ENCODE results near the gene TMEM100. TPM values are rescaled to one million over a fixed set of nuclear protein-coding genes. Genes with fewer than 3 reads are reported as not detected.

Gene TMEM100
- total and polyA plus RNA-seq, 2 donors (not counting 1 experiment from before 2014, with no cell fraction given): 1.7 to 2.2 TPM

DNA sequence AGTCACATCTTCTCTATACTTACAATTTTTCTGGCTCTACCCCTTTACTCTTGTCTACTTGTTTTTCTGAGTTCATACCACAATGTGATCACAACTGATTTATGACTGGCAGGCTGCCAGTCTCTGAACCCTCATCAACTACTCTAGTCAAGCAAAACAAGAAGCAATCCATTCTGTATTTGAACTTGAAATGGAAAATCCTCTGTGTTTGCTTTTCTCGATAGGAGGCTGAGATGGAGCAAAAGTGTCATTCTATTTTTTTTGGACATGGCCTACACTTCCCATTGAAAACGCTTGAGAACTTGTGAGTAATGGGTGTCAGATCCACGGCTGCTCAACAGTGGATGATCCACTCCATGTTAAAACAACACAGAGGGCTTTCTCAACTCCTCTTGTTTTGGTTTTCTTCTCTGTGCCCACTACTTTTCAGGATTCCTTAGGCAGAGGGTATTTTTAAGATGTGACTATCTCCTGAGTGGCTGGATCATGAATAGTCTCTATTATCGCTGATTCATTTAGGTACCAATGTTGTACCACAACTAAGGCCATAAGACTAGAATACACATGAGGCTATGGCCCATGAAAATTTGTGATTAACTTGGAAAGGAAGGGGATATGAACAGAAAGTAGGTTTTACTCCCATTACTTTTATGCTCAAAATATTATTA lies 11.7 kb downstream of the TMEM100 start:
- no peak overlapping the region for H3K4me3 ChIP-seq (replicated peaks in 1 of 4; ENCODE audit: control extremely low read depth in 1 of 4, insufficient read depth in 1 of 4, low read depth in 3 of 4, low read length in 4 of 4)
- no peak overlapping the region for H2AFZ ChIP-seq (ENCODE audit: low read length)
- DNase-seq (ENCODE audit: low read depth in 2 of 2): no peak
- TF ChIP-seq EZH2 (IDR thresholded peaks at IDR 0.05; ENCODE audit: low read length, missing control alignments): no peak
- TF ChIP-seq, protein P1, sequence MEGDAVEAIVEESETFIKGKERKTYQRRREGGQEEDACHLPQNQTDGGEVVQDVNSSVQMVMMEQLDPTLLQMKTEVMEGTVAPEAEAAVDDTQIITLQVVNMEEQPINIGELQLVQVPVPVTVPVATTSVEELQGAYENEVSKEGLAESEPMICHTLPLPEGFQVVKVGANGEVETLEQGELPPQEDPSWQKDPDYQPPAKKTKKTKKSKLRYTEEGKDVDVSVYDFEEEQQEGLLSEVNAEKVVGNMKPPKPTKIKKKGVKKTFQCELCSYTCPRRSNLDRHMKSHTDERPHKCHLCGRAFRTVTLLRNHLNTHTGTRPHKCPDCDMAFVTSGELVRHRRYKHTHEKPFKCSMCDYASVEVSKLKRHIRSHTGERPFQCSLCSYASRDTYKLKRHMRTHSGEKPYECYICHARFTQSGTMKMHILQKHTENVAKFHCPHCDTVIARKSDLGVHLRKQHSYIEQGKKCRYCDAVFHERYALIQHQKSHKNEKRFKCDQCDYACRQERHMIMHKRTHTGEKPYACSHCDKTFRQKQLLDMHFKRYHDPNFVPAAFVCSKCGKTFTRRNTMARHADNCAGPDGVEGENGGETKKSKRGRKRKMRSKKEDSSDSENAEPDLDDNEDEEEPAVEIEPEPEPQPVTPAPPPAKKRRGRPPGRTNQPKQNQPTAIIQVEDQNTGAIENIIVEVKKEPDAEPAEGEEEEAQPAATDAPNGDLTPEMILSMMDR (conservative IDR thresholded peaks at IDR 0.05 in 1 of 2, IDR thresholded peaks at IDR 0.05 in 1 of 2; ENCODE audit: low read depth in 1 of 2, low read length in 2 of 2): no peak
- peaks cover 8% of the 10 kb centered on the region for H3K4me1 ChIP-seq (ENCODE audit: control insufficient read depth, extremely low read depth, insufficient read depth, low read length)
- H3K9ac ChIP-seq (ENCODE audit: insufficient read depth, low read length): no peak overlapping the region
- H3K36me3 ChIP-seq (ENCODE audit: control insufficient read depth, insufficient read depth, low read length): no peaks in the 10 kb centered on the region
- no peak overlapping the region for H3K4me2 ChIP-seq (ENCODE audit: extremely low read depth, insufficient read depth, low read length)
- no peaks in the 10 kb centered on the region for H3K79me2 ChIP-seq (ENCODE audit: control insufficient read depth, insufficient read depth, low read length)
- H3K27me3 ChIP-seq (ENCODE audit: control insufficient read depth, insufficient read depth, low read length): no peaks in the 10 kb centered on the region
- no peak overlapping the region for H3K27ac ChIP-seq (ENCODE audit: insufficient read depth, low read length)
- H3K9me3 ChIP-seq (ENCODE audit: control insufficient read depth, insufficient read depth, low read depth, low read length): no peaks in the 10 kb centered on the region
- no peaks in the 10 kb centered on the region for H4K20me1 ChIP-seq (ENCODE audit: control insufficient read depth, extremely low read depth, insufficient read depth, low read length)

DNA sequence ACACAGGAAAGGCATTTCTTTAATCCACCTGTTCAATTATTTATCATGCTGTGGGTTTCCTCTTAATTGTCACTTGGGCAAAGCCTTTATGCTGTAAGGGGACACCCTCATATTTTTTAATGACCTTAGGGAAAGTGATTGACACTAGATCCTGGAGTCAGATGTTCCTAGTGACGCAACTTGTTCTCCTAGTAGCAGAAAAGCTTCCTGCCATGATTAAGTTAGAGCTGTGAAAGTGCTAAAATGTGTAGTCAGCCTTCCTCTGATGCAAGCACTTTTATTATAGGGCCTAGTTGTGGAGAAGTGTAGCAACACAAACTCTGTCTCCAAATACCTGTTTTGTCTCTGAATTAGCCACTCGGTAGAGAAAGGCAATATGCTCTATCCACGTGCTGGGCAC lies 12.3 kb downstream of the TMEM100 start:
- H3K36me3 ChIP-seq (ENCODE audit: control insufficient read depth, insufficient read depth, low read length): no peaks in the 10 kb centered on the region
- no peak overlapping the region for H3K27ac ChIP-seq (ENCODE audit: insufficient read depth, low read length)
- H3K9ac ChIP-seq (ENCODE audit: insufficient read depth, low read length): no peak overlapping the region
- H3K4me1 ChIP-seq (ENCODE audit: control insufficient read depth, extremely low read depth, insufficient read depth, low read length): peaks cover 8% of the 10 kb centered on the region
- TF ChIP-seq, protein P1 (conservative IDR thresholded peaks at IDR 0.05 in 1 of 2, IDR thresholded peaks at IDR 0.05 in 1 of 2; ENCODE audit: low read depth in 1 of 2, low read length in 2 of 2): no peak
- H3K9me3 ChIP-seq (ENCODE audit: control insufficient read depth, insufficient read depth, low read depth, low read length): no peaks in the 10 kb centered on the region
- no peak overlapping the region for H3K4me2 ChIP-seq (ENCODE audit: extremely low read depth, insufficient read depth, low read length)
- no peaks in the 10 kb centered on the region for H3K79me2 ChIP-seq (ENCODE audit: control insufficient read depth, insufficient read depth, low read length)
- no peaks in the 10 kb centered on the region for H4K20me1 ChIP-seq (ENCODE audit: control insufficient read depth, extremely low read depth, insufficient read depth, low read length)
- no peaks in the 10 kb centered on the region for H3K27me3 ChIP-seq (ENCODE audit: control insufficient read depth, insufficient read depth, low read length)
- peak in 1 of 2 donors; percentile 43 for DNase-seq (ENCODE audit: low read depth in 2 of 2)
- H3K4me3 ChIP-seq (replicated peaks in 1 of 4; ENCODE audit: control extremely low read depth in 1 of 4, insufficient read depth in 1 of 4, low read depth in 3 of 4, low read length in 4 of 4): no peak overlapping the region
- H2AFZ ChIP-seq (ENCODE audit: low read length): no peak overlapping the region

DNA sequence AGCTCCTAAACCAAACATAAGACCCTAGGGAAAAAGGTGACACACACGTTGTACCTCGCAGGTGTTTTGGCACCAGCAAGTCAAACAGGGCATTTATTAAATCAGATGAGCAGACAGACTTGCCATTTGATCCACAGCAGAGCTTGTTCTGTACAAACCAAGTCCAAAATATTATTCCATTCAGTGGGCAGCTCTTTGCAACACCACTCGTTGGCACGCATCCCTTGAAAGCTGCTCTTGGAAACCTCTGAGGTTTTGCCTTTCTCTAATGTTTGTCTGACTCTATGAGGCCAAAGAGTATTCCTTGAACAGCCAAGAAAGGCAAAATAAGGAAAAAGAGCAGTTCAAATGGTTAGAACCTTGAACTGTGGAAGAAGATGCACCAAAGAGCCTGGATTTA lies 12.7 kb downstream of the TMEM100 start:
- no peak for DNase-seq (ENCODE audit: low read depth in 2 of 2)
- Histone ChIP-seq H3K9me3 (ENCODE audit: control insufficient read depth, insufficient read depth, low read depth, low read length) (no peaks in the 10 kb centered on the region), H3K4me1 (ENCODE audit: control insufficient read depth, extremely low read depth, insufficient read depth, low read length) (peaks cover 8% of the 10 kb centered on the region), H3K4me3 (replicated peaks in 1 of 4; ENCODE audit: control extremely low read depth in 1 of 4, insufficient read depth in 1 of 4, low read depth in 3 of 4, low read length in 4 of 4) (no peak overlapping the region), H3K9ac (ENCODE audit: insufficient read depth, low read length) (no peak overlapping the region), H3K79me2 (ENCODE audit: control insufficient read depth, insufficient read depth, low read length) (no peaks in the 10 kb centered on the region), H3K36me3 (ENCODE audit: control insufficient read depth, insufficient read depth, low read length) (no peaks in the 10 kb centered on the region), H4K20me1 (ENCODE audit: control insufficient read depth, extremely low read depth, insufficient read depth, low read length) (no peaks in the 10 kb centered on the region), H2AFZ (ENCODE audit: low read length) (no peak overlapping the region), H3K27ac (ENCODE audit: insufficient read depth, low read length) (no peak overlapping the region), H3K27me3 (ENCODE audit: control insufficient read depth, insufficient read depth, low read length) (no peaks in the 10 kb centered on the region), H3K4me2 (ENCODE audit: extremely low read depth, insufficient read depth, low read length) (no peak overlapping the region)
- TF ChIP-seq, protein P1 (conservative IDR thresholded peaks at IDR 0.05 in 1 of 2, IDR thresholded peaks at IDR 0.05 in 1 of 2; ENCODE audit: low read depth in 1 of 2, low read length in 2 of 2): no peak
- no peak for TF ChIP-seq EZH2 (IDR thresholded peaks at IDR 0.05; ENCODE audit: low read length, missing control alignments)
